ENCODE results near the gene KANK2. TPM values are rescaled to one million over a fixed set of nuclear protein-coding genes. Genes with fewer than 3 reads are reported as not detected.
"Not testable (repeated sequence)": the region's sequence is repeated elsewhere in the genome, so short reads cannot be mapped to it uniquely, and the experiment has no call there.

Gene KANK2
- total and polyA plus RNA-seq, 8 donors, result 19.0 to 48.7 (median 28.7) TPM

DNA sequence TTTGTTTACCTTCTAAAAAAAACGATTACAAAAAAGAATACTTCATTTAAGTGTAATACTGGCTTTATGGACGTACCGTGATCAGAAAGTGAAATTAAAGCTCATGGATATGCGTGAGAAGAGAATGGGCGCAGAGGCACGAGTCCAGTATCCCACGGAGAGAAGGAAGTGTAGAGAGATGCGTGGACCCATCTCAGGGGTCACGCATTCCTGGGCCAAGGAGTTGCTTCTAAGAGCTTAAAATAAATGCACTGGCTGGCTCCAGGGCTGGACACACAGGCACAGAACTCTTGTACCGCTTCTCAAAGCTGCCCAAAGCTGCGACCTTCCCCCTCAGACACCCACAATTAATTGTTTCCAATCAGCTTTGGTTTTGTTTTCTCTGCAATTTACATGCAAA is 33.0 kb downstream of the KANK2 start:
- DNase-seq, result no peak
- H3K4me1 ChIP-seq, result no peaks in the 10 kb centered on the region
- intact Hi-C loops (cut with DNase I), result no loop called here

DNA sequence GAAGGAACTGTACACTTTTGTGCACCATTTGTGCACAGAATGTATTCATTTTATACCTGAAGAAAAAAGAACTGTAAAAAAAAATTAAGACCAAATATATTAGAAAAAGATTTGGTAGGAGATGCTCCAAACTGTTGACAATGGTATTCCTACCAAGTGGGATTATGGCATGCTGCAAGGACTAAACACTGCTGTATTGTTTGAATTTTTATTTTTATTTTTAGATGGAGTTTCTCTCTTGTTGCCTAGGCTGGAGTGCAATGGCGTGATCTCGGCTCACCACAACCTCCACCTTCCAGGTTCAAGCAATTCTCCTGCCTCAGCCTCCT is 36.9 kb downstream of the KANK2 start:
- intact Hi-C loops (cut with DNase I), result not testable (repeated sequence)

More for the DNA sequence above, 33.0 kb downstream of the KANK2 start:
- TF ChIP-seq, protein P1, sequence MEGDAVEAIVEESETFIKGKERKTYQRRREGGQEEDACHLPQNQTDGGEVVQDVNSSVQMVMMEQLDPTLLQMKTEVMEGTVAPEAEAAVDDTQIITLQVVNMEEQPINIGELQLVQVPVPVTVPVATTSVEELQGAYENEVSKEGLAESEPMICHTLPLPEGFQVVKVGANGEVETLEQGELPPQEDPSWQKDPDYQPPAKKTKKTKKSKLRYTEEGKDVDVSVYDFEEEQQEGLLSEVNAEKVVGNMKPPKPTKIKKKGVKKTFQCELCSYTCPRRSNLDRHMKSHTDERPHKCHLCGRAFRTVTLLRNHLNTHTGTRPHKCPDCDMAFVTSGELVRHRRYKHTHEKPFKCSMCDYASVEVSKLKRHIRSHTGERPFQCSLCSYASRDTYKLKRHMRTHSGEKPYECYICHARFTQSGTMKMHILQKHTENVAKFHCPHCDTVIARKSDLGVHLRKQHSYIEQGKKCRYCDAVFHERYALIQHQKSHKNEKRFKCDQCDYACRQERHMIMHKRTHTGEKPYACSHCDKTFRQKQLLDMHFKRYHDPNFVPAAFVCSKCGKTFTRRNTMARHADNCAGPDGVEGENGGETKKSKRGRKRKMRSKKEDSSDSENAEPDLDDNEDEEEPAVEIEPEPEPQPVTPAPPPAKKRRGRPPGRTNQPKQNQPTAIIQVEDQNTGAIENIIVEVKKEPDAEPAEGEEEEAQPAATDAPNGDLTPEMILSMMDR (IDR thresholded peaks at IDR 0.05), result no peak
- Histone ChIP-seq H3K9me3 (no peaks in the 10 kb centered on the region), H3K27ac (no peak overlapping the region), H3K27me3 (no peaks in the 10 kb centered on the region), H3K36me3 (peaks cover 0 to 20% (median 0%) of the 10 kb centered on the region in 3 donors), H3K4me3 (no peak overlapping the region)
- FAIRE-seq (no peak), ATAC-seq (no peak)
- WGBS, 2 donors, result 86 to 91% methylated on average over 11 of the region's 11 CpGs

DNA sequence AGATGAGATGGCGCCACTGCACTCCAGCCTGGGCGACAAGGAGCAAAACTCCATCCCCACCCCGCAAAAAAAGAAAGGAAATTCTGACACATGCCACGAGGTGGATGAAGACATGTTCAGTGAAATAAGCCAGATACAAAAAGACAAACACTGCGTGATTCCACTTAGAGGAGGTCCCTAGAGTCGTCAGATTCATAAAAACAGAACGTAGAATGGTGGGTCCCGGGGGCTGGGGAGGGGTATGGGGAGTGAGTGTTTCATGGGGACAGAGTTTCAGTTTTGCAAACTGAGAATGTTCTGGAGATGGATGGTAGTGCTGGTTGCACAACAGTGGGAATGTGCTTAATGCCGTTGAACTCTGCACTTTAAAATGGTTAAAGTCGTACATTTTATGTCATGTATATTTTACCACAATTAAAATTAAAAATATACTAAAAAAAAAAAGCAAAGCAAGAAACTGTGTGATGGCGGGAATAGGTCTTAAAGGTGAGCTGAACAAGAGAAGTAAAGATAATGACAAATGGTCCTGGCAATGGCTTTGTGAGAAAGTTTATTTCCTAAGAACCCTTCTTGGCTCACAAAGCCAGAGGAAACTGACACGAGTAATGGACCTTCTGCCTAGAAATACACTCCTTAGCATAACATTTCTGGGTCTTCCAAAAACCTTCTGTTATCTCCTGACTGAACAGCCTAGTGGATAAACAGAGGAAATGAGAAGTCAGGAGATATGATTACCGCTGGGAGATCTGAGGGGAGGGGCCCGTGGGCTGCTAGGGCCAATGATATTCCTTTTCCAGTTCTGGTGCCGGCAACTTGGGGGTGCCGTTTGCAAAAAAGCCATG is 37.5 kb downstream of the KANK2 start:
- TF ChIP-seq, protein P1 (IDR thresholded peaks at IDR 0.05), result no peak
- H3K27me3 ChIP-seq, result no peaks in the 10 kb centered on the region
- H3K4me1 ChIP-seq, result peaks cover 0 to 27% (median 24%) of the 10 kb centered on the region in 3 donors
- no peak for FAIRE-seq
- intact Hi-C loops (cut with DNase I), result no loop called here
- ATAC-seq, result no peak
- no peak for DNase-seq
- WGBS, 2 donors, result 50 to 55% methylated on average over 16 of the region's 16 CpGs
- H3K36me3 ChIP-seq, result no peaks in the 10 kb centered on the region
- peak overlapping the region in 1 of 4 donors; percentile 81 for H3K27ac ChIP-seq
- no peak overlapping the region for H3K4me3 ChIP-seq
- no peaks in the 10 kb centered on the region for H3K9me3 ChIP-seq

More for the DNA sequence above, 36.9 kb downstream of the KANK2 start:
- Histone ChIP-seq H3K4me1 (peaks cover 0 to 24% (median 23%) of the 10 kb centered on the region in 3 donors), H3K27ac (peak overlapping the region in 1 of 4 donors; percentile 0)
- WGBS, 2 donors, result 86 to 98% methylated on average over 2 of the region's 2 CpGs
- not testable (repeated sequence) for ATAC-seq, DNase-seq, FAIRE-seq, H3K27me3 ChIP-seq, H3K36me3 ChIP-seq, H3K9me3 ChIP-seq, H3K4me3 ChIP-seq

DNA sequence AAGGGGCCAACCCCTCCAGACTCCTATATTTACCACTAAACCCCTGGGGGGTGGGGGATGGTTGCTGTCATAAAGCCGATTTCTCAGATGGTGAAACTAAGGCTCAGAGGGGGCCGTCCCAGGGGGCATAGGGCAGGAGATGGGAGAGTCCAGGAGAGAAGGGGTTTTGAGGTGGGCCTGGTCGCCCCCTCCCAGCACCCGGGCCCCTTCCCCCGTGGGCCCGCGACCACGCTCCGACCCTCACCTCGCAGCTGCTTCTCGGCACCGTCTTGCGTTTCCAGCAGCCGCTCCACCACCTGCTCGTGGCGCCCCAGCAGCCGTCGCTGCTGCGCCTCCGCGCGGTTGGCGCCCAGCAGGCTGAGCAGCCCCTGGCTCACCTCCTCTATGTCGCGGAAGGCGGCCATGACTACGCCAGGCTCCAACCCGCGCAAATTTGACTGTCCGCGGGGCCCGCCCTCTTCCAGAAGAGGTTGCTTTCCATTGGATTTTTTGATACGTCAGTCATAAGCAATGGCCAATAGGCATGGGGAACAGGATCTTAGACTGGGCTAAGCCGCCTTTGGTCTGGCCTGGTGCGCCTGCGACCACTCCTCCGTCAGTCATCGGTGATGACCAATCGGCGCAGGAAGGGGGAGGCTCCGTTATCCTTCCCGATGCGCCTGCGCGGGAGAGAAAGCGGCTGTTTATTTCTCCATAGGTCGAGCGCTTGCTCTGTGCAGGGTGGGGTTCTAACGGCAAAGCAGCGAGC is 41.8 kb downstream of the KANK2 start, which contains the start of gene SPC24:
SPC24 (minus strand) TSS at position 410 of the 748 bp plus-strand sequence; CDS start at position 404, 6 bp downstream.
- 1% methylated on average over 40 to 50 of the region's 50 CpGs for WGBS, 2 donors
- FAIRE-seq, result peak; percentile 87
- H3K27ac ChIP-seq, result peak within 1 kb of the TSS in 3 of 4 donors; percentile 52 to 64 (median 64)

DNA sequence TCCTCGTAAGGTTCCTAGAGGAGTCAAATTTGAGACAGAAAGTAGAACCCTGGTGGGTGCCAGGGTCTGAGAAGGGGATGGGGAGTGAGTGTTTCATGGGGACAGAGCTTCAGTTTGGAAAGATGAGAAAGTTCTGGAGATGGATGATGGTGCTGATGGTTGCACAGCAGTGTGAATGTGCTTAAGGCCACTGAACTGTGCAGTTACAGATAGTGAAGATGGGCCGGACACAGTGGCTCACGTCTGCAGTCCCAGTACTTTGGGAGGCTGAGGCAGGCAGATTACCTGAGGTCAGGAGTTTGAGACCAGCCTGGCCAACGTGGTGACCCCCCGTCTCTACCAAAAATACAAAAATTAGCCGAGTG is 42.7 kb downstream of the KANK2 start:
- no peak overlapping the region for H3K27ac ChIP-seq
- no peaks in the 10 kb centered on the region for H3K27me3 ChIP-seq
- H3K4me1 ChIP-seq, result peaks cover 0 to 37% (median 31%) of the 10 kb centered on the region in 3 donors
- TF ChIP-seq, protein P1 (IDR thresholded peaks at IDR 0.05), result no peak
- H3K4me3 ChIP-seq, result no peak overlapping the region
- intact Hi-C loops (cut with DNase I), result no loop called here
- FAIRE-seq (no peak), ATAC-seq (no peak), DNase-seq (no peak)
- no peaks in the 10 kb centered on the region for H3K9me3 ChIP-seq
- no peaks in the 10 kb centered on the region for H3K36me3 ChIP-seq
- 31 to 61% methylated on average over 6 of the region's 6 CpGs for WGBS, 2 donors

More for the DNA sequence above, 41.8 kb downstream of the KANK2 start, which contains the start of gene SPC24:
- H3K9me3 ChIP-seq, result no peaks in the 10 kb centered on the region
- no peaks in the 10 kb centered on the region for H3K36me3 ChIP-seq
- TF ChIP-seq, protein P1 (IDR thresholded peaks at IDR 0.05), result no peak
- ATAC-seq (peak; percentile 81 to 93 (median 84)), DNase-seq (peak; percentile 90 to 97 (median 94))
- no peaks in the 10 kb centered on the region for H3K27me3 ChIP-seq
- peaks cover 0 to 37% (median 31%) of the 10 kb centered on the region in 3 donors for H3K4me1 ChIP-seq
- H3K4me3 ChIP-seq, result peak within 1 kb of the TSS; percentile 21 to 68 (median 34)
- intact Hi-C loops (cut with DNase I), result no loop called here

Data from pancreas (tissue), 10 donors.